K562 (cell line): ENCODE measurements around the gene HYAL4. TPM values are rescaled to one million over a fixed set of nuclear protein-coding genes. Genes with fewer than 3 reads are reported as not detected.

ENCODE experiments used
- ATAC-seq: fragments of 200-7000 bp; cut with Tn5 transposase; 3 replicates; pipeline ENCODE4 v1.9.1; 2020; ENCODE audit warnings: moderate library complexity
- Bru-seq: library from RNA; stranded (reverse); fragments of 400-500 nt; gene quantifications from one replicate; lab custom pipeline; 2021; lab: Mats Ljungman, UMichigan
- BruChase-seq, 2 experiments: library from RNA; stranded (reverse); fragments of 400-500 nt; gene quantifications; one replicate each; lab custom pipeline; 2021; lab: Mats Ljungman, UMichigan
- BruUV-seq: library from RNA; stranded (reverse); fragments of 400-500 nt; replicated peaks from 2 replicates; lab custom pipeline; 2021; lab: Mats Ljungman, UMichigan
- CTCF ChIA-PET: fragments of 300-600 bp; formaldehyde crosslinking; extraction: SDS; loops from one replicate; lab custom pipeline; 2021; ENCODE audit warnings: low intra/inter-chr PET ratio; lab: Yijun Ruan, JAX
- POLR2A ChIA-PET: fragments of 300-600, 350-650 bp; sonication (Branson Sonifier 250); formaldehyde crosslinking; extraction: SDS; loops from one replicate; lab custom pipeline; 2021; ENCODE audit warnings: antibody characterized with exemption, inconsistent platforms; lab: Yijun Ruan, JAX
- DNase-seq, 4 experiments: peaks; one replicate each; pipeline versions ENCODE4 v3.0.0 to v3.0.0-alpha.2; 2011 to 2018; ENCODE audit warnings: low spot score in 3 of 4, mixed read lengths in 3 of 4; ENCODE audit errors: extremely low read depth in 1 of 4
- FAIRE-seq: peaks from 2 replicates; lab custom pipeline; 2011; peaks lifted over from hg19 to GRCh38; lab: Jason Lieb, UNC
- H2AFZ ChIP-seq: 2 replicates; pipeline ENCODE4 v1.6.0; 2011; ENCODE audit warnings: low read depth, low read length, control low read depth, inconsistent platforms
- H3K27ac ChIP-seq: fragments of 200-600 bp; 3 replicates; pipeline ENCODE4 v1.8.0; 2011; ENCODE audit warnings: low read depth, mild to moderate bottlenecking, control low read depth, inconsistent platforms, low read length, moderate library complexity, mixed read lengths; ENCODE audit errors: extremely low read depth
- H3K27me3 ChIP-seq, 2 experiments: fragments of 300-600 bp in 1 of 2; 2 replicates in 1 of 2; 3 replicates in 1 of 2; pipeline versions ENCODE4 v1.6.0 to v1.8.0; 2011; ENCODE audit warnings: inconsistent platforms in 2 of 2, low read length in 2 of 2, mild to moderate bottlenecking in 1 of 2, mixed read lengths in 1 of 2, moderate library complexity in 1 of 2; ENCODE audit not compliant: control insufficient read depth in 2 of 2, insufficient read depth in 2 of 2
- H3K36me3 ChIP-seq: fragments of 300-600 bp; 3 replicates; pipeline ENCODE4 v1.8.0; 2011; ENCODE audit warnings: mild to moderate bottlenecking, low read length, inconsistent platforms; ENCODE audit not compliant: control insufficient read depth, insufficient read depth
- H3K4me1 ChIP-seq, 2 experiments: fragments of 200-600 bp in 1 of 2; replicated peaks in 1 of 2; 2 replicates in 1 of 2; 3 replicates in 1 of 2; pipeline versions ENCODE4 v1.5.1 to v1.8.0; 2011; ENCODE audit warnings: inconsistent platforms in 2 of 2, low read length in 2 of 2, mild to moderate bottlenecking in 1 of 2, mixed read lengths in 1 of 2, moderate library complexity in 1 of 2; ENCODE audit not compliant: control insufficient read depth in 2 of 2, insufficient read depth in 2 of 2
- H3K4me2 ChIP-seq: 2 replicates; pipeline ENCODE4 v1.6.1; 2011; ENCODE audit warnings: low read length, control low read depth, inconsistent platforms, mixed read lengths; ENCODE audit not compliant: insufficient read depth
- H3K4me3 ChIP-seq: fragments of 200-600 bp; sonication (generic), shearing (Covaris generic); 2 replicates; pipeline ENCODE4 v1.5.1; 2016; ENCODE audit warnings: control low read depth, inconsistent platforms
- H3K79me2 ChIP-seq: fragments of 200-600 bp; 3 replicates; pipeline ENCODE4 v1.8.0; 2011; ENCODE audit warnings: low read length, inconsistent platforms; ENCODE audit not compliant: control insufficient read depth, insufficient read depth
- H3K9ac ChIP-seq, 2 experiments: 2 replicates each; pipeline versions ENCODE4 v1.6.0 to v1.6.1; 2011; ENCODE audit warnings: low read depth in 2 of 2, low read length in 2 of 2, control low read depth in 1 of 2, inconsistent platforms in 1 of 2, mild to moderate bottlenecking in 1 of 2, mixed read lengths in 1 of 2; ENCODE audit not compliant: insufficient read depth in 1 of 2
- H3K9me1 ChIP-seq: one replicate; pipeline ENCODE4 v1.6.0; 2011; ENCODE audit warnings: inconsistent platforms, mild to moderate bottlenecking, low read length, moderate library complexity; ENCODE audit not compliant: control insufficient read depth, insufficient read depth
- H3K9me3 ChIP-seq: replicated peaks from 2 replicates; pipeline ENCODE4 v1.5.1; 2011; ENCODE audit warnings: low read depth, low read length, inconsistent platforms; ENCODE audit not compliant: control insufficient read depth, insufficient read depth
- H4K20me1 ChIP-seq: replicated peaks from 2 replicates; pipeline ENCODE4 v1.6.1; 2011; ENCODE audit warnings: low read length, inconsistent platforms, mixed read lengths; ENCODE audit not compliant: control insufficient read depth, insufficient read depth
- GTF2B ChIP-seq: IDR thresholded peaks from 2 replicates; pipeline ENCODE4 v1.6.1; 2011; ENCODE audit not compliant: insufficient read length; ENCODE audit errors: extremely low read depth
- ZNF311 ChIP-seq: fragments of 250-450 bp; sonication (Bioruptor Pico); IDR thresholded peaks from 2 replicates; pipeline ENCODE4 v1.4.0; 2020; ENCODE audit warnings: mild to moderate bottlenecking, moderate library complexity
- WGBS: fragments of 100-300 bp; shearing (Covaris generic); methylation state at CpG from one replicate; pipeline ENCODE4 v1.1.6; 2016; ENCODE audit warnings: low coverage, mixed read lengths; ENCODE audit not compliant: insufficient coverage; ENCODE audit errors: missing lambda C conversion rate; 5-methylcytosine and 5-hydroxymethylcytosine counted together
- in situ Hi-C: fragments of 300-500 bp; cut with MboI; formaldehyde crosslinking; loops from 4 replicates; pipeline ENCODE4 v1.15.0; 2018; ENCODE audit warnings: inconsistent platforms, mixed read lengths
- intact Hi-C: fragments of 100-400 bp; cut with micrococcal nuclease; formaldehyde crosslinking; loops from 2 replicates; pipeline ENCODE4 v1.14.2; 2022
- long read RNA-seq, 3 experiments: library from polyadenylated mRNA in 2 of 3; library from RNA in 1 of 3; unstranded in 2 of 3; stranded (forward) in 1 of 3; transcript quantifications; one replicate each; pipeline ENCODE4 v2.0.0, GENCODE V29; 2019 to 2022
- polyA minus RNA-seq, 3 experiments: library from RNA; depleted of rRNA, polyadenylated mRNA; stranded (reverse); fragments of >200 nt; gene quantifications; 2 replicates each; pipeline ENCODE4 v1.2.3, GENCODE V29; 2011
- polyA plus RNA-seq, 8 experiments: library from polyadenylated mRNA; depleted of rRNA in 4 of 8; stranded (reverse) in 5 of 8; unstranded in 3 of 8; fragments of >200 nt; fragmentation: Nextera tagmentation in 2 of 8; fragmentation: Illumina TruSeq in 1 of 8; extraction: Ambion mirVana in 2 of 8; extraction: Trizol in 1 of 8; gene quantifications; 2 replicates each; pipeline versions ENCODE4 v1.2.1 to v1.2.3, GENCODE V29; 2011 to 2014; ENCODE audit warnings: inconsistent platforms in 1 of 8, missing spikeins in 1 of 8
- total RNA-seq, 7 experiments: library from RNA; depleted of rRNA in 6 of 7; stranded (reverse); fragments of >200 nt in 6 of 7; fragmentation: Illumina TruSeq in 2 of 7; extraction: Trizol in 2 of 7; gene quantifications; 2 replicates each; pipeline versions ENCODE4 v1.2.1 to v1.2.3, GENCODE V29; 2011 to 2021; ENCODE audit warnings: low replicate concordance in 1 of 7
- TF ChIP-seq, protein P1 (sequence below): sonication (generic); formaldehyde crosslinking; IDR thresholded peaks from 2 replicates; pipeline ENCODE4 v1.8.0; 2022; ENCODE audit warnings: mild to moderate bottlenecking, missing genetic modification reagents

HYAL4 gene, protein sequence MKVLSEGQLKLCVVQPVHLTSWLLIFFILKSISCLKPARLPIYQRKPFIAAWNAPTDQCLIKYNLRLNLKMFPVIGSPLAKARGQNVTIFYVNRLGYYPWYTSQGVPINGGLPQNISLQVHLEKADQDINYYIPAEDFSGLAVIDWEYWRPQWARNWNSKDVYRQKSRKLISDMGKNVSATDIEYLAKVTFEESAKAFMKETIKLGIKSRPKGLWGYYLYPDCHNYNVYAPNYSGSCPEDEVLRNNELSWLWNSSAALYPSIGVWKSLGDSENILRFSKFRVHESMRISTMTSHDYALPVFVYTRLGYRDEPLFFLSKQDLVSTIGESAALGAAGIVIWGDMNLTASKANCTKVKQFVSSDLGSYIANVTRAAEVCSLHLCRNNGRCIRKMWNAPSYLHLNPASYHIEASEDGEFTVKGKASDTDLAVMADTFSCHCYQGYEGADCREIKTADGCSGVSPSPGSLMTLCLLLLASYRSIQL
- total RNA-seq (2011; cell fraction: chromatin; rRNA removed; ENCODE audit: low replicate concordance), result not detected in 2 replicates
- not detected in 2 replicates for total RNA-seq (2011; cell fraction: nucleolus; rRNA removed)
- total RNA-seq (2011; cell fraction: nucleoplasm; rRNA removed), result not detected in 2 replicates
- total RNA-seq (2014; rRNA removed) (not detected in 2 replicates), total RNA-seq (2014; rRNA removed; fragmentation: Illumina TruSeq; extraction: Trizol) (not detected in 2 replicates), total RNA-seq (2015; rRNA removed; fragmentation: Illumina TruSeq; extraction: Trizol) (not detected in 2 replicates), total RNA-seq (2021) (not detected in 2 replicates), polyA plus RNA-seq (2011; rRNA removed) (not detected in 2 replicates), polyA plus RNA-seq (2014; fragmentation: Illumina TruSeq; extraction: Trizol) (not detected in 2 replicates), polyA plus RNA-seq (2014; fragmentation: Nextera tagmentation; extraction: Ambion mirVana) (not detected), polyA plus RNA-seq (2014; rRNA removed) (not detected in 2 replicates), polyA minus RNA-seq (2011; rRNA and poly(A)+ RNA removed) (not detected in 2 replicates), Bru-seq, nascent RNA (not detected), BruChase-seq, experiment 1, labeled RNA remaining after a 2-hour chase (percentile 38 among the genes with signal in this experiment), BruChase-seq, experiment 2, labeled RNA remaining after a 6-hour chase (percentile 36 among the genes with signal in this experiment)
- not detected in 2 replicates for polyA plus RNA-seq (2011; cell fraction: cytosol; rRNA removed)
- not detected in 2 replicates for polyA plus RNA-seq (2011; cell fraction: nucleus; rRNA removed)
- polyA plus RNA-seq (2012), result not detected in 2 replicates
- not detected in 2 replicates for polyA minus RNA-seq (2011; cell fraction: cytosol; rRNA and poly(A)+ RNA removed)
- not detected in 2 replicates for polyA minus RNA-seq (2011; cell fraction: nucleus; rRNA and poly(A)+ RNA removed)
- long read RNA-seq, experiment 1, result 0 reads
- long read RNA-seq, experiment 2, result 0 reads
- long read RNA-seq, experiment 3, result 0 reads

GRCh38 chr7:123844712-123845219, at the start of gene HYAL4:
Gene HYAL4 (plus strand): TSS chr7:123845169. CDS start chr7:123868274, 23,105 bp downstream.
- ChIA-PET POLR2A (interaction anchor here (1.1 kb wide), 1 partner anchor 10 kb away, joined by 3 read pairs; no protein-coding TSS in a partner anchor), CTCF (interaction anchor here (0.6 kb wide), 1 partner anchor 94 kb away, joined by 3 read pairs; no protein-coding TSS in a partner anchor)
- in situ Hi-C loops, result loop anchor here (5.0 kb wide), 1 partner anchor 42 kb away; no protein-coding TSS in a partner anchor
- no peak for FAIRE-seq
- no peak within 1 kb of the TSS for H3K9ac ChIP-seq
- no TSS peak for BruUV-seq
- H3K27me3 ChIP-seq, result no peaks in the 10 kb centered on the region
- no peak for DNase-seq
- intact Hi-C loops, result no loop called here
- WGBS, result 0% methylated on average over 11 of the region's 11 CpGs
- H3K4me1 ChIP-seq, result no peaks in the 10 kb centered on the region
- TF ChIP-seq, protein P1, sequence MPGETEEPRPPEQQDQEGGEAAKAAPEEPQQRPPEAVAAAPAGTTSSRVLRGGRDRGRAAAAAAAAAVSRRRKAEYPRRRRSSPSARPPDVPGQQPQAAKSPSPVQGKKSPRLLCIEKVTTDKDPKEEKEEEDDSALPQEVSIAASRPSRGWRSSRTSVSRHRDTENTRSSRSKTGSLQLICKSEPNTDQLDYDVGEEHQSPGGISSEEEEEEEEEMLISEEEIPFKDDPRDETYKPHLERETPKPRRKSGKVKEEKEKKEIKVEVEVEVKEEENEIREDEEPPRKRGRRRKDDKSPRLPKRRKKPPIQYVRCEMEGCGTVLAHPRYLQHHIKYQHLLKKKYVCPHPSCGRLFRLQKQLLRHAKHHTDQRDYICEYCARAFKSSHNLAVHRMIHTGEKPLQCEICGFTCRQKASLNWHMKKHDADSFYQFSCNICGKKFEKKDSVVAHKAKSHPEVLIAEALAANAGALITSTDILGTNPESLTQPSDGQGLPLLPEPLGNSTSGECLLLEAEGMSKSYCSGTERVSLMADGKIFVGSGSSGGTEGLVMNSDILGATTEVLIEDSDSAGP, result no peak
- no peak for TF ChIP-seq ZNF311 (CRISPR knock-in tag)
- TF ChIP-seq GTF2B, result no peak
- no peak within 1 kb of the TSS for H2AFZ ChIP-seq
- H3K9me3 ChIP-seq, result no peaks in the 10 kb centered on the region
- H4K20me1 ChIP-seq, result no peaks in the 10 kb centered on the region
- ATAC-seq, result no peak
- H3K36me3 ChIP-seq, result no peaks in the 10 kb centered on the region
- no peak within 1 kb of the TSS for H3K4me2 ChIP-seq
- H3K9me1 ChIP-seq, result no peaks in the 10 kb centered on the region
- no peak within 1 kb of the TSS for H3K27ac ChIP-seq
- no peak within 1 kb of the TSS for H3K4me3 ChIP-seq
- H3K79me2 ChIP-seq, result no peaks in the 10 kb centered on the region
